ENCODE data around the gene MPEG1. TPM values are rescaled to one million over a fixed set of nuclear protein-coding genes. Genes with fewer than 3 reads are reported as not detected.
A peak's percentile ranks its signal among the peaks of the same experiment; 100 is the strongest.

MPEG1 gene
- total RNA-seq, 1 donor from 2014 or later: not detected

DNA sequence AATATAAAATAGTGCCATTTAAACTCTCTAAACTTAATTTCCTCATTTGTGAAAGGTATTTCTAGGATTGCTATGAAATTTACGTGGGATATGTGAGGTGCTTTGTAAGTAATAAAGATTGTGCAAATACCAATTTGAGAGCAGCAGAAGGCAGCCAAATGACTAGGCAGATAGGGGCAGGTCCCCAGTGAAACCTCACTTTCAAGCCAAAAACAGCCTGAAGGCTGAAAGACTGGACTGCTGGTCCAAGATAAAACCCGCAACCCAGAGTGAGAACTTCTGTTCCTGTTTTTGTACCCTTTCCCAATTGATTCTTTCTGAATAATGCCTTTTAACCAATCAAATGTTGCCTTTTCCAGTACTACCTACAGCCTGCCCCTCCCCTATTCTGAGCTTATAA, 33.6 kb downstream of the MPEG1 start:
- intact Hi-C loops (cut with micrococcal nuclease): loop anchor here (10.0 kb wide), 1 partner anchor 486 kb away; the partner anchor contains the start of gene PATL1
- H3K36me3 Mint-ChIP-seq (ENCODE audit: low read depth): no peaks in the 10 kb centered on the region
- no peak overlapping the region for H3K4me3 Mint-ChIP-seq
- H3K27ac Mint-ChIP-seq: no peak overlapping the region
- H3K27me3 Mint-ChIP-seq: peaks cover 41% of the 10 kb centered on the region
- no peaks in the 10 kb centered on the region for H3K9me3 Mint-ChIP-seq
- no peak for DNase-seq
- H3K4me1 Mint-ChIP-seq: peaks cover under 1% of the 10 kb centered on the region

DNA sequence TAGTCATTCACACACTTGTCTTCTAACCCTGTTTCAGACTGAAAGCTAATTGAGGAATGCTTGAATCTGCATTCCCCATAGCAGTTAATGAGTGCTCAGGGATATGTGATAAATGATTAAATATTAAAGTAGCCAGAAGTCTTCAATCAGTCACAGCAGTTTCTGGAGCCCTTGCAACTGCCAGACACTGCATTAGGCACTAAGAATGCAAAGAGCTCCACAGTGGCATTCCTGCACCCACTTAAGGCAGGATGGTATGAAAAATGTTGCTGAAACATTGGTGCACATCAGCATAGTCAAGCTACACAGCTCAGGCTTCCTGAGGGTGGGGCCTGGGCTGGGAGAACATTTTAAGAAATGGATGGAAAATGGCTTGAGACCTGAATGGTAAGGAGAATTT, 34.3 kb downstream of the MPEG1 start:
- Mint-ChIP-seq H3K4me3 (no peak overlapping the region), H3K9me3 (no peaks in the 10 kb centered on the region), H3K27me3 (peaks cover 43% of the 10 kb centered on the region), H3K27ac (no peak overlapping the region), H3K36me3 (ENCODE audit: low read depth) (no peaks in the 10 kb centered on the region), H3K4me1 (peaks cover 3% of the 10 kb centered on the region)
- intact Hi-C loops (cut with micrococcal nuclease): loop anchor here (10.0 kb wide), 1 partner anchor 486 kb away; the partner anchor contains the start of gene PATL1
- no peak for DNase-seq

DNA sequence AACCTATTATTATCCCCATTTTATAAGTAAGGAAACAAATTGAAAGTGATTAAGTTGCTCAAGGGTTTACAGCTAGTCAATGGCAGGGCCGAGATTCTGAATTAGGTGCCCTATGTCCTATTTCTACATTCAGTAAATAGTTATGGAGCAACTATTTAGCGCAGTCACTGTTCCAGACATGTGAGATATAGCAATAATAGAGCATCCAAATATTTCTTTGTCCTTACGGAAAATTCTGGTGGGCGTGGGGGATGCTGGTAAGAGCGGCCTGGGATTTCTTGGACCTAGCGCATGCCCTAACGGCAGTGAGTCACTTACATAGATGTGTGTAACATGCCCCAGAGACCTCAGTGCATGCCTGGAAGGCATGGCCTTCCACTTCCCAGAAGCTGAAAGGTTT, 36.4 kb downstream of the MPEG1 start:
- Mint-ChIP-seq H3K9me3 (no peaks in the 10 kb centered on the region), H3K4me1 (peaks cover 9% of the 10 kb centered on the region), H3K27ac (no peak overlapping the region), H3K27me3 (peaks cover 49% of the 10 kb centered on the region), H3K4me3 (no peak overlapping the region), H3K36me3 (ENCODE audit: low read depth) (no peaks in the 10 kb centered on the region)
- no peak for DNase-seq
- intact Hi-C loops (cut with micrococcal nuclease): loop anchor here (10.0 kb wide), 1 partner anchor 488 kb away; the partner anchor contains the start of gene PATL1

DNA sequence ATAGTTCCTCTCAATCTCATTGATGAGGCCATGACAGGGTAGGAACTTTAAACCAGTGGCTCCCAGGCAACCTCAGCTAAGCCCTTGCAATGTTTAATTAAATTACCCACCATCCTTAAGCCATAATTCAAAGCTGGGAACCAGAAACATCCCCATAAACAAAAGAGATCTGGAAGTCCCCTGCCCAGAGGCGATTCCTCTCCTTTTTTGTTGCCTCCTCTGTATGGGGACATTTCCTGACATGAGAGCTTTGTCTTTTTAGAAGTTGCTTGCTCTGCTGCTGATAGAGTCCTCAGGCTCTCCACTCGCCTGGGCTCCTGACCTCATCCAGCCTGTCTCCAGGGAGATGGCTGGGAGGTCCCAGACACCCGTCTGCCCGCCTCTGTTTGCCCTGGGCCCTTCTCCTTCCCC, 37.6 kb downstream of the MPEG1 start:
- H3K27ac Mint-ChIP-seq: no peak overlapping the region
- DNase-seq: no peak
- peaks cover 9% of the 10 kb centered on the region for H3K4me1 Mint-ChIP-seq
- intact Hi-C loops (cut with micrococcal nuclease): loop anchor here (10.0 kb wide), 1 partner anchor 490 kb away; the partner anchor contains the start of gene PATL1
- H3K9me3 Mint-ChIP-seq: no peaks in the 10 kb centered on the region
- H3K36me3 Mint-ChIP-seq (ENCODE audit: low read depth): no peaks in the 10 kb centered on the region
- H3K4me3 Mint-ChIP-seq: no peak overlapping the region
- peaks cover 46% of the 10 kb centered on the region for H3K27me3 Mint-ChIP-seq

DNA sequence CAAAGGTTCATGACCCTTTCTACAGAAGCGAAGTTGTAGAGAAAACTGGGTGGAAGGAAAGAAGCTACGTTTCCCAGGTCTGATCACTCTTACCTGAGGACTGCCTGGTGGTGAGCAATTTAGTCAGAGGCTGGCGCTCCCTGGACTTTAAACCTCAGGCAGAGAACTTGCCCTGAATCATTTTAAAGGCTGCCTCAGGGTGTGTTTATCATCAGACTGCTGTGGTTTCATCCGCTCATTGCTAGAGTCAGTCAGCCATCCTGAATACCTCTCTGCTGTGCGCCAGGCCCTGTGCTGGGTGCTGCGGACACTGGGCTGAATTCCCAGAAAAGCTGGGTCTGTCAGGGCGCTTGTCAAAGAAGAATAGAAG, 38.1 kb downstream of the MPEG1 start:
- Mint-ChIP-seq H3K27ac (no peak overlapping the region), H3K27me3 (peaks cover 44% of the 10 kb centered on the region), H3K36me3 (ENCODE audit: low read depth) (no peaks in the 10 kb centered on the region), H3K4me3 (no peak overlapping the region), H3K4me1 (peaks cover 9% of the 10 kb centered on the region), H3K9me3 (no peaks in the 10 kb centered on the region)
- no peak for DNase-seq
- intact Hi-C loops (cut with micrococcal nuclease): loop anchor here (10.0 kb wide), 1 partner anchor 490 kb away; the partner anchor contains the start of gene PATL1

DNA sequence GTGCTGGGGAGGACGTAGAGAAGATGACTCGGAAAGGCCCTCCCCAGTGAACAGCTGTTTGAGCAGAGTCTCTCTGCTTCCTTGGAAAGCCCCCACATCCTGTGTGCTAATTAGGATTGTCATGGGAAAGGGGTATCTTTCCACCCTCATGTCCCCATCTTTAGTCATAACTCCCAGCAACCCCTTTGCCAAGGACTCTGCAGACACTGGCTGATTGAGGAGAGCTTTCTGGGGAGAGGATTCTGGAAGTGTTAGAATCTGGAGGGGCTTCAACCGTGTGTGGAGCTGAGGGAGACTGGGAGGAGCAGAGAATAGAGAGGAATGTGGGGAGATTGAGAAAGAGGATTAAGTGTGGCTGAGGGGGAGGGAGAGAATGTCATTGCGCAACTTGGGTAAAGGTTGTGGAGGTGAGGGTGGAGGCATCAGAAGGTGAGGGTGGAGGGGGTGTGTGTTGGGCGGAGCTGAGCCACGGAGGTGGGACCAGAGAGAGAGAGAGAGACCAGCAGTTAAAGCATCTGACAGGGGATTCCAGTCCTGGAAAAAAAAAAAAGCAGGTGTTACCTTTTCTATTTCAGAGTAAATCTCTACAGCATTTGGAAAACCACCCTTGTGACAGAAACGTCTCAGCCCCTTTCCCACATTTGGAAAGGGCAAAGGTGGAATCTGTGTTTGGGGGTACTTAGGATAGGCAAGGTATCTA, 38.6 kb downstream of the MPEG1 start:
- intact Hi-C loops (cut with micrococcal nuclease): loop anchor here (10.0 kb wide), 1 partner anchor 491 kb away; the partner anchor contains the start of gene PATL1
- H3K4me3 Mint-ChIP-seq: no peak overlapping the region
- H3K27ac Mint-ChIP-seq: no peak overlapping the region
- no peak for DNase-seq
- H3K4me1 Mint-ChIP-seq: peaks cover 9% of the 10 kb centered on the region
- no peaks in the 10 kb centered on the region for H3K9me3 Mint-ChIP-seq
- peaks cover 44% of the 10 kb centered on the region for H3K27me3 Mint-ChIP-seq
- no peaks in the 10 kb centered on the region for H3K36me3 Mint-ChIP-seq (ENCODE audit: low read depth)

DNA sequence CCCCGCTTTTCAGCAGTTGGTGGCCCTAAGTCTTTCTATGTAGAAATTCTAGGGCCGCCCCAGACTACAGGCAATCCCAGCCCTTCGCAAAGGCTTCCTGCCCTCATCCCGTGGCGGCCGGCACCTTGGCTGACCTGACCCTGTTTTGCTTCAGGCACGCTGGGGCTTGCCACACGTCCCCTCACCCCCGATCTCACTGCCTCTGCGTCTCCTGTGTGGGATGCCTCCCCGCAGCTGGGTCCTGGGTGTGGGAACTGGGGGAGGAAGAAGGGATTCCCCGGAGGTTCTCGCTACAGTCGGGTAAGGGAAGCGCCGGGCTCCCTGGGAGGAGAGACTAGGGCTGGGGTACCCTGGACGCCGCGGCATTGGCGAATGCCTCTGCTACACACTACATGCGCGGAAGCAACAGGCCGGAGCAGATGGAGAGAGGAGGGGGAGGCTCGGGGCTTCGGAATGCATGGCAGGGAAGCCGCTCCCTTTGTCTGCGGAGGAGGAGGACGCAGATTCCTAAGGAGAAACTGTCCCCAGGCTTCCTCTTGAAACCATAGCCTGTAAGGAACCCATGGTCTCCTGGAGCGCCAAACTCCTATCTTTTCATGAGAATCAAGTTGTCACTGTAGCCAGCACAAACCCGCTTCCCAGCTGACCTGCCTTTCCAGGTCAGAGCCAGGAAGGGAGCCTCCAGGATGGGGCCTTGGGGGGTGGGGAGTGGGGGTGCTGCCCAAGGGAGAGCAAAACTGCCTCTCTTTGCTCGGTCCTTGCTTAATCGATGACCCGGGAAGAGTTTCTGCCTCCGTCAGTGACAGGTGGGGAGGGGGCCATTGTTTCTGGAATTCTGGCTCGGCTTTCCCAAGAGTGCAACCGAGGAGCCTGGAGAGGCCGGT, 39.4 kb downstream of the MPEG1 start:
- intact Hi-C loops (cut with micrococcal nuclease): loop anchor here (10.0 kb wide), 1 partner anchor 491 kb away; the partner anchor contains the start of gene PATL1
- DNase-seq: peak; percentile 65
- Mint-ChIP-seq H3K27ac (peak overlapping the region; percentile 5), H3K4me1 (peaks cover 9% of the 10 kb centered on the region), H3K9me3 (no peaks in the 10 kb centered on the region), H3K36me3 (ENCODE audit: low read depth) (no peaks in the 10 kb centered on the region), H3K4me3 (peak overlapping the region; percentile 87), H3K27me3 (peaks cover 42% of the 10 kb centered on the region)

DNA sequence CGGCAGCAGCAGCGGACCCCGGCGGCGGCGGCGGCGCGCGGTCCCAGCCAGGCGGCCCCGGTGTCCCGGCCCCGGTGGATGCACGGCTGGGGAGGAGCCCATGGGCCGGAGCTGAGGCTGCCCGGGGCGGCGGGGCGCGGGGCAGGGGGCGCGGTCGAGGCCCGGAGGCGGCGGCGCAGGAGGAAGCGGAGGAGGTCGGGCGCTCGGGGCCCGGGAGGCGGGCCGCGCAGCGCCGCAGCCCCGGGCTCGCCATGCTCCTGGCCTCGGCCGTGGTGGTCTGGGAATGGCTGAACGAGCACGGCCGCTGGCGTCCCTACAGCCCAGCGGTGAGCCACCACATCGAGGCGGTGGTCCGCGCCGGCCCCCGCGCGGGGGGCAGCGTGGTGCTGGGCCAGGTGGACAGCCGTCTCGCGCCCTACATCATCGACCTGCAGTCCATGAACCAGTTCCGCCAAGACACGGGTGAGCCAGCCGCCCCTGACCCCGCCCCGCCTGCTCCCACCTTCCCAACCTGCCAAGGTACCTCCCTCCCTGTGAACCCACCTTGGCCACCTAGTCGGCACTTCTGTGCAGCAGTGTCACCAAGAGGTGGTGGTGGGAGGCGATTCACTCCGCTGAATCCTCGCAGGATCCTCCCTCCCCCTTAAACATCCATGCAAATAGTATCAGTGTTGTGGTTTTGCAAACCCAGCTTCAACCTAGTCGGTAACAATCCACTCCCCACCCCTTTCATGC, 40.2 kb downstream of the MPEG1 start:
- intact Hi-C loops (cut with micrococcal nuclease): loop anchor here (10.0 kb wide), 1 partner anchor 492 kb away; the partner anchor contains the start of gene PATL1

DNA sequence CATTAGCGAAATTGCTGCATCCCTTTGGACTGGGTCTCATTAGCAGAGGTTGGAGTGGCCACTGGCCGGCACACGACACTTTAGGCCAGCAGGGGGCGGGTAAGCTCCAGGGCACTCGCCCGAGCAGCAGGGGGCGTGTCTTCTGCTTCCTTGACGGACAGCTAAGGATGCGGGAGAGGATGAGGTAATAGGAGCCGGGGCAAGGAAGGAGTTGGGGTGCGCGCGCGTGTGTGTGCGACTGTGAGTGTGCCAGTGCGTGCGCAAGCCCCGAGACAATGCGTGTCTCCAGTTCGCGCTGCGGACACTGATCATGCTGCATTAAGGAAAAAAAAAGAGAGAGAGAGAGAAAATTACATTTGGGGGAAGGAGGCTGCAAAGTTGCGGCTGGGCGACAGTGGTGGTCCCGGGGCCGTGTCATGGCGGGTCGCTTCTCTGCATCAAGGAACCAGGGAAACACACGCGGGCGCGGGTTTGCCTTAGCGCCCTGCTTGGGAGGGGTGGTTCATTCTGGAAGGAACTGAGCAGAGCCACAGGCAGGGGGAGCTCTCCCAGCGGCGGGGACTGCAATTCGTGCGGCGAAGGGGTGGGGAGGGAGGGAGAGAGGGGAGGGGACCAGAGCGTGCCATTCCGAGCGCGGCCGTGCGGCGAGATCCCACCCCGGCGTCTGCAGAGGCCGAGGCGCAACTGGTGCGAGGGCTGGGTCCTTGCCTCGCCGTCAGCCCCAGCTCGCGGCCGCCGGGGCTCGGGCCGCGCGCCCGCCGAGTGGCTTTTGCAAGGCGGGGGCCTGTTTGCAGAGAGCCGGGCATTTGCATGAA, 41.0 kb downstream of the MPEG1 start, which contains the start of gene DTX4:
Gene DTX4 (plus strand): TSS at position 625 of the 815 bp plus-strand sequence. CDS start 464 bp downstream, outside the sequence.
- DNase-seq: peak; percentile 97
- H3K27ac Mint-ChIP-seq: no peak within 1 kb of the TSS
- no peaks in the 10 kb centered on the region for H3K9me3 Mint-ChIP-seq
- intact Hi-C loops (cut with micrococcal nuclease): loop anchor here (1.0 to 10.0 kb wide), 5 partner anchors 29 to 493 kb away; partner anchors contain the start of gene PATL1
- peak within 1 kb of the TSS; percentile 87 for H3K4me3 Mint-ChIP-seq
- peaks cover 9% of the 10 kb centered on the region for H3K4me1 Mint-ChIP-seq
- H3K36me3 Mint-ChIP-seq (ENCODE audit: low read depth): no peaks in the 10 kb centered on the region
- peaks cover 36% of the 10 kb centered on the region for H3K27me3 Mint-ChIP-seq

More for the DNA sequence above, 40.2 kb downstream of the MPEG1 start:
- H3K27me3 Mint-ChIP-seq: peaks cover 39% of the 10 kb centered on the region
- peak; percentile 63 for DNase-seq
- no peaks in the 10 kb centered on the region for H3K36me3 Mint-ChIP-seq (ENCODE audit: low read depth)
- peak overlapping the region; percentile 87 for H3K4me3 Mint-ChIP-seq
- H3K9me3 Mint-ChIP-seq: no peaks in the 10 kb centered on the region
- no peak overlapping the region for H3K27ac Mint-ChIP-seq
- H3K4me1 Mint-ChIP-seq: peaks cover 9% of the 10 kb centered on the region

DNA sequence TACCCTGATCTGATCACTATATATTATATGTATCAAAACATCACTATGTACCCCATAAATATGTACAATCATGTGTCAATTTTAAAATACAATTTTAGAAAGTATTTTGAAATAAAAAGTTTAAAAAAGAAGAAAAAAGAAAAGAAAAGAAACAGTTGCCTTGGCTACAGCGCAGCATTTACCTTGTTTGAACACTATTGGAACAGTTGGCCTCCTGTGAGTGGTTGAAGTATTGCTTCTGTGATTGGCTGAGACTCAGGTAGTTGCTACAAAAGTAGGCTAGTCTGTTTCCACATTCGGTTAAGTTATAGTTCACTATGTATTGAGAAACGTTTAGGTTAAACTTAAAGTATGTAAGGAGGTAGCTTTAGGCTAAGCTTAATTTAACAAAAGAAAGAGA, 48.7 kb downstream of the MPEG1 start:
- H3K27me3 Mint-ChIP-seq: peaks cover 36% of the 10 kb centered on the region
- H3K27ac Mint-ChIP-seq: no peak overlapping the region
- no peaks in the 10 kb centered on the region for H3K36me3 Mint-ChIP-seq (ENCODE audit: low read depth)
- no peak overlapping the region for H3K4me3 Mint-ChIP-seq
- DNase-seq: no peak
- intact Hi-C loops (cut with micrococcal nuclease): no loop called here
- no peaks in the 10 kb centered on the region for H3K9me3 Mint-ChIP-seq
- H3K4me1 Mint-ChIP-seq: peaks cover 3% of the 10 kb centered on the region

All from activated CD4-positive, alpha-beta T cell treated with anti-CD3 and anti-CD28 coated beads, Interleukin-2, amount 10 ng/mL, durations not matched to agents 24 days and 14 days (primary cell).